DMS79 treated with DMSO at 0.1 percent for 48 hours (cell line): Measurements from ENCODE around the gene ITGBL1.
"Not testable (repeated sequence)": the region's sequence is repeated elsewhere in the genome, so short reads cannot be mapped to it uniquely, and the experiment has no call there.

Experiments
- DNase-seq: peaks from one replicate; lab custom pipeline; 2025; lab: John Stamatoyannopoulos, UW

The ITGBL1 gene

DNA sequence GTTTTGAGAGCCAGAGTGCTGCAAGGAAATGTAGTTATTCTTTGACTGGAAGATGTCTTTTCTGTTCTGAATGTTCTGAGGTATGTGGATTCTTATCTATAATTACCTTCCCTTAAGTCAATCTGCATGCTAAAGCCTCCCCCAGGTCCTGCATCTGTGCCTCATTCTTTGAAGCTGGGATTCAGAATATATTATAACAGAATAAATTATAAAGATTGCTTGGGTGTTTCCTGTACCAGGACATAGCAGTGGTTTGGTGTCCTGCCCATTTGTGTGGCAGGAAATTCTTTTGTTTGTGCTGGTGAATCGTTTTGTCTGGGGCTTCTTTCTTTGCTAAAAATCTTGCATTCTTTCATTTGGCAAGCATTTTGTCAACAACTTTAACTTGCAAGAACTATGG is 60.2 kb downstream of the ITGBL1 start:
- no peak for DNase-seq

DNA sequence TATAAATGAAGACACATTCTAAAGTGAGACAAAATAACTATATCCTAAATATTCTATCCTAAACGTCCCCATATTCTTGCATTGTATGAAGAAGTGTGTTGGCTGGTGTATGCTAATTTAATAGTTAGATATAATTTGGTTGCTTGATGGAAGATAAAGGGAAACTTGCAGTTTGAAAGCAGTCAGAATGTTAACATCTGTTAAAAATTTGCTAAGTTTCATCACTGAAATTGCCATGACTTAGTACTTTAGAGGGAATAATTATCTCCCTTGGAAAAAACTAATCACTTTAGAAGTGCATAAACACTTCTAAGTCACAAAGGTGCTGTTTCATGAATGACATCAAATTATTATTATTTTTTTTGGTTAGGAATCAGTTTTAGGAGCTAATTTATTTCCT is 61.6 kb downstream of the ITGBL1 start:
- DNase-seq, result no peak

DNA sequence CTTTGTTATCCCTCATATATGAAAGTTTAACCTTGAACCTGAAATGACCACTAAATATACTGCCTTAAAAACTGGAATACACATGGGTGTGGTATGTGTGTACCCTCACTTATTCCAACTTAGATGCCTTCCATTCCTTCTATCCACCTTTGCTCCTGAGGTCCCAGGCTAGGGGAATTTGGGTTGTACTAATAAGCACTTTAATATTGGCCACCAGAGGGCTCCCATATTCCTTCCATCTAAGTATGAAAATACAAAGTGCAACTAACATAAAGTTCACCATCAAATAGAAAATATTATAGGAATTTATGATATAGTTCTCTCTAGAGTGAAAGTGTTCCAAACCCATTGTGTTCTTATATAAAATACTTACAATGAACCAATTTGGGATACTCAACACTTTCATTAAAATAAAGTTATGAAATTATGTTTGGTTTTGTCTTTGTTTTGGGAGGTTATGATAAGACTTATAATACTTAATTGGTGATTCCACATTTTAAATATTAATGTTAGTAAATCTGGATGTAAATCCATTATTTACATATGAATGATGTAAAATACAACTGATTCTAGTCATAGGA is 62.3 kb downstream of the ITGBL1 start:
- peak; percentile 73 for DNase-seq

DNA sequence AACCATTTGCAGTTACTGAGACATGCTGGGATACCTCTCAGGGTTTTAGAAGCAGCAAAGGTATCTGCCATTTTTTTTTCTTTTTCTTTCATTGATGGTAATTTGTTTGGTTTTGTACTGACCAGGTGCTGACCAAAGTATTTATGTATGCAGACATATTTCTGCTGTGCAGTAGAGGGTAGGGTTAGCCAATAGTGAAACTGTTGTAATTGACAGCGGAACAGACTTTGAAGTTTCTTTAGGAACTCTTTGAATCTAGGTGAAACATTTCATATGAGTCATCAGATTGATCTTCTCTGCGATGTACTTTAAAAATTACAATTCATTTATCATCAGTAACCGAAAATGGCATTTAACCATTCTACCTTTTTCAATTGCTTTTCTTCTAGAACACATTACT is 63.0 kb downstream of the ITGBL1 start:
- no peak for DNase-seq

DNA sequence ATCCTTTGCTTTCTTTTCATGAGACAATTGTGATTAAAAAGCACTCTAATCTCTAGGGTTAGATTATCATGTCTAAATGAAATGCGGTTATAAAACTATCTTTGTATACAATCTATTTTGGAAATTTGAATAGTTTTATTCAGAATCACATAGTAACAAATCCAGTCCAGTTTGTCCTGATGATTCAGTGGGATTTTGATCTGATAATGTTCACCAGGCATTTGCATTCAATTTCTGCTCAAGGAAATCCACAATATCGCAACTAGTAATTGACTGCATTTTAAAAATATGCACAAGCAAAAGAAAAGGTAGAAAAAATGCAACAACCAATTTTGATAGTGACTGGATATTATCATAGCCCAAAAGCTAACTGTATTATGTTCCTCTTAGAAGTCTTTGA is 63.8 kb downstream of the ITGBL1 start:
- no peak for DNase-seq

DNA sequence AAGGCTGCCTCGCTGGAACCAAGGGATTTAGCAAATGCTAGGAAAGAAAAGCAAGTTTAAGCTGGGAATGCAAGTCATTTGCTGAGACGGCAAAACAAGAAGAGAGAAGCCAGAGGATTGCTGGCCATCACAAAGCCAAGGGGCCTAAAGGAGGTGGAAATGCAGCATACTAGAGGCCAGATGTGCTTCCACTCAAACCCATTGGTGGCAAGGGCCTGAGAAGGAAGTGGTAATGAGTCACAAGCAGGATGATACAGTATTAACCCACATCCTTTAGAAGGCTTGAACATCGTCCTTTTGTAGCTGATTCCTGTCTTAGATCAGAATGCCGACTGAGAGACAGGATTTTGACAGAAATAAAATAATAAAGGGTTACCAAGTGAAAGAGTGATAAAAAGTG is 68.2 kb downstream of the ITGBL1 start:
- no peak for DNase-seq

DNA sequence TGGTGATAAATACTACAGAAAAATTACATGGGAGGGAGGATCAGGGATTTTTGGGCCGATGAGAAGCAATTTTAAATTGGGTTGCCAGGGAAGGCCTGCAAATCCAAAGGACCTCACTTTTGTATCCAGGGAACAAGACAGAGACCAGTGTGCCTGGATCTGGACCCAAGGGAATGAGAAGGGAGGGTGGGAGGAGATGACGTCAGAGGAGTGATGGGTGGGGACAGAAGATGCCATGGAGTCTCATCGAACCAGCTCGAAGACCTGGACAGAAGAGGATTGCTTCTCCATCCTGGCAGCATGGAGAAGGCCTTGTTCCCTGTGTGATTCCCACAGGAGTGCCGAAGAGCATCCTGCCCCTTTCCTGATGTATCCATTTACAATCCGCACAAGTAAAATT is 68.9 kb downstream of the ITGBL1 start:
- DNase-seq, result no peak

- no peak for DNase-seq
Observed at GRCh38 chr13:101522607-101523006, 70.1 kb downstream of the ITGBL1 start.

DNA sequence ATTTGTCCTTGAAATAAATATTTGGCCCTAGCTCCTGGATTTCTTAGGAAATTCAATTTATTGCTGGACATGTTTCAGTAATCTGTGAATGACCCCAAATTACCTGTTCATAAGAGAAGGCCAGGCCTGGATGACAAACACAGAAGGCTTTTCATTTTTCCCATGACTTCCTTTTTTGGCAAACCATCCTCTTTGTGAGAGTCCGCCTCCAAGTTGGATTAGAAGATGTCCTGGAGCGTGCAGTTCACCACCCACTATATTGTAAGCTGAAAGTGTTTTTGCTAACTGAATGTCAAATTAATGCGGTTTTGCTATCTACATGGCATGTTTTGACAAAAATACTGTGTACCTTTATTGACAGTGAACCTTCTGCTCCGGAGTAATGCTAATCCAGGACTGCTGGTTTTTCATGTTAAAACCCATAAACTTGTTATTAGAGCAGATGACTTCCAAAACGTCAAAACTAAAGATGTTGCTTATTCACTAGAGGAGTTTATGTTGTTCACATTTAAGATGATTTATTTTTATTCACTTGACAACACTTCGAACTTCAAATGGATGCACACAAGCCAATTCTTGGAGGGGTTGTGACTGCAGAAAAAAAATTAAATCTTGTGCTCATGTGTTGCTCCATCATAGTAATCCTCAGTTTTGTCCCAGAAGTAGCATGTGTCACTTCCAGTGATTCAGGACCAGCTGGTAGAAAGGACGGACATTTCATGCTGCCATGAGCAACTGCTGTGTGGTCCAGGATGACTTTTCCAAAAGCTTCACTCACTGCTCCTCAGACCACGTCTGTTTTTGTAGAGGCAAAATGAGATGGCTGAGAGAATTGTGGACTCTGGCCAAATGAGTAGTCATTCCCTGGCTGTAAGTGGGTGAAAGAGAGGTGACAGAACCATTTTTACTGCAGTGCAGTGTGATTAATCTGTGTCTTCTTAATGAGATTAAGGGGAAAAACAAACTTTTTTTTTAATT is 71.0 kb downstream of the ITGBL1 start:
- peak; percentile 34 for DNase-seq

DNA sequence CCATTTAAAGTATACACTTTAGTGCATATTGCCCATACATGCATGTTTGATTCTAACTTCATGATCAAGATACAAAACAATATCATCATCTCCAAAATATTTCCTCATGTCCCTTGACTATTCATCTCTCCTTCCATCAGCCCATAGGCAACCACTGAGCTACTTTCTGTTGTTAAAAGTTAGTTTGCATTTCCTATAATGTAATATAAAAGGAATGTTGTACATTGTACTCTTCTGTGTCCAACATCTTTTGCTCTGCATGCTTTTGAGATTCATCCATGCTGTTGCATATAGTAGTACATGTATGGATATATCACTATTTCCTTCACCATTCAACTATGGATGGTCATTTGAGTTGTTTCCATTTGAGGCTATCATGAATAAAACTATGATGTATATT is 74.7 kb downstream of the ITGBL1 start:
- DNase-seq, result no peak

GRCh38 chr13:101529422-101529821 is 76.9 kb downstream of the ITGBL1 start:
- no peak for DNase-seq

DNA sequence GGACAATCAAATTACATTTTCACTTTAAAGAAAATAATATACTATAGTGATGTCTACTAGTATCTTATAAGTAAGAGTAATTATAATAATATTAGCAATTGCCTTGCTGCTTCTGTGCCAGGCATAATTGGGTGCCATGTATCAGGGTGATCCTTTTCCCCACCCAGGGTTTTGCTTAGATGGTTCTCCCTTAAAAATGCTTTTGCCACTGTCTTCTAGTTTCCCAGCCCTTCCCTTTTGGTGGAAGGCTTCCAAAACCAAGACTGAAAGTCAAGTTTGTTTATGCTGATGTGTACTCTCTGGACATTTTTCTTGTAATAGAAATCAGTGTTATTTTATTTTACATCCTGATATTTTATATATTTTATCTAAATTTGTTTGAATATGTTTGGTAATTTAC is 77.8 kb downstream of the ITGBL1 start:
- DNase-seq, result no peak

DNA sequence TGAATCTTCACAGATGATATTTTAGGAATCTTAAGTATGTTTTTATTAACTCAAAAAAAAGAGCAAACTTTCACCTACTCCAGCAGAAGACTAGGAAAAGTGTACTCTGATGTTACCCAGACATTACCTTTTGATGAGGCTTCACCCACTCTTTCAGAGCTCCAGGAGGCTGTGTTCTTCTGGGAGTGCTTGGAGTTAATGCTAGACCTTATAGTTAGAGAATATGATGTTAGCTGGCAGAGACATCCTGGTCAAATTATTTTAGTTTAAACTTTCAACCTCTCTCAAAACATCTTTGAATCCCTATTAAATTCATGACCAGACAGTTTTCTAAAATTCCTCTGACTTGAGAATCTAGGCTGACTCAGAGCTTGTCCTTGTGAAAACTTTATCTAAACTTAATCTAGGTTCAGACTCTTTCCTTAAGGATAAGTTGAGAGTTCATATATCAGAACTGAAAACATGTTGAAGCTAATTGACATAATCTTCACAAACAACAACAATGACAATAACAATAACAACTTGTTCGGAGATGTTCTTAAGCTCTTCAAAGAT is 82.8 kb downstream of the ITGBL1 start:
- DNase-seq, result no peak

- DNase-seq, result no peak
Observed at GRCh38 chr13:101536079-101536478, 83.6 kb downstream of the ITGBL1 start.

DNA sequence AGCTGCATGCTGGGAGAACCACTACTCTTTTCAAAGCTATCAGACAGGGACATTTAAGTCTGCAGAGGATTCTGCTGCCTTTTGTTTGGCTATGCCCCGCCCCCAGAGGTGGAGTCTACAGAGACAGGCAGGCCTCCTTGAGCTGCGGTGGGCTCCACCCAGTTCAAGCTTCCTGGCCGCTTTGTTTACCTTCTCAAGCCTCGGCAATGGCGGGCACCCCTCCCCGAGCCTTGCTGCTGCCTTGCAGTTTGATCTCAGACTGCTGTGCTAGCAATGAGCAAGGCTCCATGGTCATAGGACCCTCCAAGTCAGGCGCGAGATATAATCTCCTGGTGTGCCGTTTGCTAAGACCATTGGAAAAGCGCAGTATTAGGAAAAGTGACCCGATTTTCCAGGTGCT is 92.1 kb downstream of the ITGBL1 start:
- DNase-seq, result not testable (repeated sequence)

- DNase-seq, result no peak
Observed at GRCh38 chr13:101544979-101545378, 92.5 kb downstream of the ITGBL1 start.

- DNase-seq, result no peak
Observed at GRCh38 chr13:101545521-101545920, 93.0 kb downstream of the ITGBL1 start.

GRCh38 chr13:101552286-101552685 is 99.8 kb downstream of the ITGBL1 start:
- DNase-seq, result no peak

DNA sequence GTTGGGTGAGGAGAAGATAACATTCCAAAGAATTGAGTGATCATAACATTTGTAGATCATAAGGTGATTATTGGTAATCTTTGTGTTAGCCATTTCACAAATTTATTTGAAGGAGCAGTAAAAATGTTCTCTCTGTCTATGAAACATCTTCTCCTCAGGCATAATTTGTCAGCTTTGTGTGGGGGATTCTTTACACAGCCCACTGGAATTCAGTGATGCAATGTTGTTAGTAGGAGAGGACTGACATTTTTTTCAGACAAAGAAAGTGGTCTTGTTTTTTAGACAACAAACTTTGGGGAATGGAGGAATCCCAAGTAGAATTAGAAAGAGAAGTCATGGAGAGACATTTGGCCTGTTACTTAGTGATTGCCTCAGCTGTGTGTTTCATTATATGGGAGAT is 100.3 kb downstream of the ITGBL1 start:
- DNase-seq, result no peak

DNA sequence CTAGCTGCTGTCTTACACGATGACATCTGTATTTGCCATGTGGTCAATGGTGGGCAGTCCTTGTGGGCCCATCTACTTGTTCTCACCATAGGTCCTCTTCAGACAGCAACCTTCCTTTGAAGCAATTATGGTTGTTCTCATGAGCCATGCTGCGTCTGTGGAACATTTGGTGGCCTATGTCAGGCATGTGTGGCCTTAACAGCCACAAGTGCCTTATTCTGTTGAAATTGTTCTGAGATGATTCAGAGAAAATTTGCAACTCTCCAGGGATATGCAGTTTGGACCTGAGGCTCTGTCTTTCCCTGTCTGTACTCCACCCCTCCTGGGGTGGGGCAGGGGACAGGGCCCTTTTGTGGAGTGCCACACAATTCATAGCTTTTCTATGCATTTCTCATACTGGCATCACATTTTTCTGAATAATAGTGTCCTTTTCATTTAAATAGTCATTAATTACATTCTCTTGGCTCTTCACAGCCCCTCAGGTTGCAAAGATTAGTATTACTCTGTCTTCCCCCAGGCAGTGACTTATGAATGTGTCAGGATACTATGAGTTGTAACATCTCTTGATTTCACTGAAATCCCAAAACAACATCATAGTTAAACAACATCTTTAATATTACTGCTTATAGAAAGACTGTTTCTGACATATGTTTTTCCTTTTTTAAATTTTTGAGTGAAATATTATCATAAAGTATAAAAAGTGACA is 102.1 kb downstream of the ITGBL1 start:
- DNase-seq, result no peak

DNA sequence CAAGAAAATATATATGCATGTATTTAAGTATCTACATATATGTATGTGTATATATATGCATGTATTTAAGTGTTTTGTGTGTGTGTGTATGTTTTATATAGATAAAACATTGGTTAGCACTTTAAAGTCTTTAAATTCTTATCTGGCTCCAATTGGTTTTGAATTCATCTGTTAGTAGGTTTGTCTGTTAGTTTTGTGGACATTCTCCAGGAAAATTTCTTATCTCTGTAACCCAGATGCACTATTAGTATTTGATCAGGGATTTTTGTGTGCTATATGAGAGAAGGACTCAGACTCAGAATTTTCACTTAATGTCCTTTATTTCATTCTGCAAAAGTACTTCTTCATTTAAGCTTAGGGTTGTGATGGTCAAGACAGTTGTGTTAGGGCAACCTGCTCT is 103.1 kb downstream of the ITGBL1 start:
- no peak for DNase-seq

- no peak for DNase-seq
Observed at GRCh38 chr13:101556676-101557123, 104.2 kb downstream of the ITGBL1 start.

DNA sequence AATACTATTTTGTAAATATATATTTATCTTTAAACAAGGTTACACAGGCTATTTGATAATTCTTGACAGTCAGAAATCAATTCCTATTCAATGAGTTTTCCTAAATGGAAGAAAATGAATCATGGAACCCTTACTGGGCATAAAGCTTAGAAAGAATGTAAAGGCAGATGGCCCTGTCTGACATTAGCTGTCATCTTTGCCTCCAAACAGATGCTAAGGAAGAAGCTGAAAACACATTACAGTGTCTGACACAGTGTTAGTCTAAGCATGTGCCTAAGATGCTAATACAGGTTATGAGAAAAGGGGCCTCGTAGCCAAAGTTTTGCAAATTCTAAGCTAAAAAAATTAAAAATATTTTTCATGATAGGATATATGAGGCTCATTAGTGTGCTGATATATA is 112.8 kb downstream of the ITGBL1 start:
- no peak for DNase-seq
